GM19455 (cell line): ENCODE results near the gene CFAP157.

Experiments
- ATAC-seq: cut with Tn5 transposase; IDR thresholded peaks from one replicate; pipeline ENCODE4 v1.9.1; 2021; ENCODE audit not compliant: unreplicated experiment

CFAP157 gene

GRCh38 chr9:127758843-127759242, 52.1 kb downstream of the CFAP157 start:
- no peak for ATAC-seq

GRCh38 chr9:127761061-127761460, 54.3 kb downstream of the CFAP157 start:
- ATAC-seq, result no peak

- ATAC-seq, result no peak
Observed at GRCh38 chr9:127761491-127761956, 54.7 kb downstream of the CFAP157 start.

GRCh38 chr9:127762111-127762676, 55.4 kb downstream of the CFAP157 start:
- no peak for ATAC-seq

- no peak for ATAC-seq
Observed at GRCh38 chr9:127763918-127764384, 57.2 kb downstream of the CFAP157 start.

GRCh38 chr9:127765418-127765817, 58.6 kb downstream of the CFAP157 start:
- no peak for ATAC-seq
